CD4-positive, alpha-beta T cell treated with Interleukin-2 at 100 ng/mL for 4 hours (primary cell): ENCODE results near the gene F10.

Experiments used
- DNase-seq: peaks from one replicate; pipeline ENCODE4 v3.0.0-alpha.2; 2020; ENCODE audit warnings: low spot score

Gene F10

GRCh38 chr13:113086991-113087922 is 35.3 kb upstream of the F10 start:
- DNase-seq = no peak

GRCh38 chr13:113087923-113088690 is 34.5 kb upstream of the F10 start:
- DNase-seq = no peak

- no peak for DNase-seq
These were observed 33.9 kb upstream of the F10 start for GRCh38 chr13:113088691-113089020.

GRCh38 chr13:113089693-113090414 is 32.7 kb upstream of the F10 start:
- DNase-seq = no peak

GRCh38 chr13:113090415-113090770 is 32.2 kb upstream of the F10 start:
- DNase-seq = no peak

- DNase-seq = no peak
These were observed 31.8 kb upstream of the F10 start for GRCh38 chr13:113090806-113091205.

GRCh38 chr13:113091211-113091771 is 31.3 kb upstream of the F10 start:
- DNase-seq = no peak

- no peak for DNase-seq
These were observed 30.5 kb upstream of the F10 start for GRCh38 chr13:113091891-113092775.

- no peak for DNase-seq
These were observed 29.6 kb upstream of the F10 start for GRCh38 chr13:113092776-113093579.

- DNase-seq = no peak
These were observed 28.8 kb upstream of the F10 start for GRCh38 chr13:113093580-113094409.

- DNase-seq = no peak
These were observed 28.2 kb upstream of the F10 start for GRCh38 chr13:113094410-113094800.

GRCh38 chr13:113095146-113096051 is 27.2 kb upstream of the F10 start:
- DNase-seq = no peak

GRCh38 chr13:113096052-113096744 is 26.4 kb upstream of the F10 start:
- DNase-seq = no peak

- no peak for DNase-seq
These were observed 25.8 kb upstream of the F10 start for GRCh38 chr13:113096745-113097305.

- DNase-seq = no peak
These were observed 24.9 kb upstream of the F10 start for GRCh38 chr13:113097651-113098050.

GRCh38 chr13:113098162-113098732 is 24.4 kb upstream of the F10 start:
- no peak for DNase-seq

GRCh38 chr13:113099142-113099541 is 23.5 kb upstream of the F10 start:
- no peak for DNase-seq
